GM18951 (cell line): Measurements from ENCODE around the gene ASCC1.

Experiments
- POLR2A ChIP-seq: IDR thresholded peaks from 4 replicates; pipeline ENCODE4 v1.6.1; 2011; ENCODE audit warnings: mild to moderate bottlenecking; ENCODE audit not compliant: insufficient read length, insufficient read depth; ENCODE audit errors: extremely low read depth
- in situ Hi-C: fragments of 300-500 bp; cut with MboI; formaldehyde crosslinking; loops from one replicate; pipeline ENCODE4 v1.12.0; 2022; ENCODE audit warnings: low sequenced_read_pairs, mixed read lengths, inconsistent platforms; ENCODE audit not compliant: unreplicated experiment

Gene ASCC1

DNA sequence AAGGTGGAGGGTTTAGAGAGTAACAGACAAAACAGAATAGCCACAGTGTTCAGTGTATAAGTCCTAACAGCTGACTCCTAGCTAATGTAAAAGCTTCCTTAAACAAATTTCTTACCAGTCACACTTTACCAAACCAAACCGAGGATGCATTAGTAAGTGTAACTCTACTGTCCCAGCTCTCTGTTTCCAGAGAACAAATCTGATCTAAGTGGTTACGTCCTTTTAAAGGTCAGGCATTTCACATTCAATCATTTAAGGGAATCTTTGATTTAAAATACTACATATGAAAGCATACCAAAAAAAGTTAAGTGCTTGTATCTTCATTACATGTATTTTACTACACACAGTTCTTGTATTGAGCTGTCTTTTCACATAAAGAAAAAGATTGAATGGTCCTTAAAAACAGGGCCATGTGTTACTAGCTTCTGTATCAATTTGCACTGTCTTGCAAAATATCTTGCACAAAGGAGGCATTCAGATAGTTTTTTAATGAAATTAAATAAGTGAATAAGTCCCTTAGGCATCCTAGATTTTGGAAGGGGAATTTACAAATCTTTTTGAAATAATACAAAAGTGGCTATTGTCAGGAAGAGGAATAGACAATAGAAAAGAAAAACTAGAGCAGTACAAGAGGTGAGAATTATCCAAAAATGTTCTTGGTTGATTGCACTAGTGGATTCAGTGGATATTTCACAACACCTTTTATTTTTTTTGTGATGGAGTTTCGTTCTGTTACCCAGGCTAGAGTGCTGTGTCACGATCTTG is 69.3 kb downstream of the ASCC1 start:
- in situ Hi-C loops: no loop called here
- no peak for TF ChIP-seq POLR2A

- TF ChIP-seq POLR2A: no peak
- in situ Hi-C loops: no loop called here
These were observed 70.0 kb downstream of the ASCC1 start for GRCh38 chr10:72146071-72146470.

DNA sequence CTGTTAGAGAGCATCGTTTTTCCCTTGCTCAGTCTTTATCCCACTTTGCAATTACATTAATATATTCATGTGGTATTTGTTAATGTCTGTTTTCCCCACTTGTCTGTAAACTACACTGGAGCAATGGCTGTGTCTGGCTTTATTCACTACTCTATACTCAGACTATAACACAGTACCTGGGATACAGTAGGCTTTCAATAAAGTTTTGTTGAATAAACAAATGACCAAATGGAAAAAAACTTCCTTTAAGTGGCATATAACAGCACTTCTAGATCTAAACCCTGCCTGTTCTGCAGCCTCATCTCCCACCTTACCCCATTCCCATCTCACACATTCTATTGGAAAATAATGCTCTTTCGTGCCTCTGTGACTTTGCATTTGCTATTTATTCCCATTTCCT is 70.4 kb downstream of the ASCC1 start:
- in situ Hi-C loops: no loop called here
- TF ChIP-seq POLR2A: no peak

- in situ Hi-C loops: no loop called here
- TF ChIP-seq POLR2A: no peak
These were observed 75.2 kb downstream of the ASCC1 start for GRCh38 chr10:72140850-72141249.

GRCh38 chr10:72140174-72140573 is 75.9 kb downstream of the ASCC1 start:
- in situ Hi-C loops: no loop called here
- no peak for TF ChIP-seq POLR2A

GRCh38 chr10:72137583-72137982 is 78.5 kb downstream of the ASCC1 start:
- TF ChIP-seq POLR2A: no peak
- in situ Hi-C loops: loop anchor here (10.0 kb wide), 1 partner anchor 197 kb away; no protein-coding TSS in a partner anchor

DNA sequence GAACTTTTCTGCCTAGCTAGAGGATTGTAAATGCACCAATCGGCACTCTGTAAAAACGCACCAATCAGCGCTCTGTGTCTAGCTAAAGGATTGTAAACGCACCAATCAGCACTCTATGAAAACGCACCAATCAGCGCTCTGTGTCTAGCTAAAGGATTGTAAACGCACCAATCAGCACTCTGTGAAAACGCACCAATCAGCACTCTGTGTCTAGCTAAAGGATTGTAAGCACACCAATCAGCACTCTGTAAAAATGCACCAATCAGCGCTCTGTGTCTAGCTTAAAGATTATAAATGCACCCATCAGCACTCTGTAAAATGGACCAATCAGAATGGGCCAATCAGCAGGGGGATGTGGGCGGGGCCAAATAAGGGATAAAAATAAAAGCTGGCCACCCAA is 79.9 kb downstream of the ASCC1 start:
- in situ Hi-C loops: loop anchor here (10.0 kb wide), 1 partner anchor 199 kb away; no protein-coding TSS in a partner anchor

- in situ Hi-C loops: loop anchor here (10.0 kb wide), 1 partner anchor 200 kb away; no protein-coding TSS in a partner anchor
- TF ChIP-seq POLR2A: no peak
These were observed 81.0 kb downstream of the ASCC1 start for GRCh38 chr10:72134785-72135767.

DNA sequence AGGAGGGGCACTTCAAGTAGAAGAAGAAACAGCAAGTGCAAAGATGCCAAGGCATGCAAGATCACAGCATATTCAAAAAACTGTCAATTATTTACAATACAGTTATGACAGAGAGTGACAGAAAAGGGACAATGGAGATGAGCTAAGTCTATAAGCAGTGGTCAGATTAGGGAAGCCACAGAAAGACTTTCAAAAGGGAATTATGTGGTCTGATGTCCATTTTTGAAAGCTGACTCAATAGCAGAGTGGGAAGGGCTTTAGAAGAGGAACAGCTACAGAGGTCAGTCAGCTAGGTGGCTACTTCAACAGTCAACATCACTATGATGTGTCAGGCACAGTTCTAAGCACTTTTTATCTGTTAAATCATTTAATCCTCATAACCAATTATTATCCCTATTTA is 82.6 kb downstream of the ASCC1 start:
- in situ Hi-C loops: loop anchor here (10.0 kb wide), 1 partner anchor 201 kb away; no protein-coding TSS in a partner anchor
- no peak for TF ChIP-seq POLR2A

- no peak for TF ChIP-seq POLR2A
- in situ Hi-C loops: loop anchor here (10.0 kb wide), 1 partner anchor 202 kb away; no protein-coding TSS in a partner anchor
These were observed 83.2 kb downstream of the ASCC1 start for GRCh38 chr10:72132854-72133253.

DNA sequence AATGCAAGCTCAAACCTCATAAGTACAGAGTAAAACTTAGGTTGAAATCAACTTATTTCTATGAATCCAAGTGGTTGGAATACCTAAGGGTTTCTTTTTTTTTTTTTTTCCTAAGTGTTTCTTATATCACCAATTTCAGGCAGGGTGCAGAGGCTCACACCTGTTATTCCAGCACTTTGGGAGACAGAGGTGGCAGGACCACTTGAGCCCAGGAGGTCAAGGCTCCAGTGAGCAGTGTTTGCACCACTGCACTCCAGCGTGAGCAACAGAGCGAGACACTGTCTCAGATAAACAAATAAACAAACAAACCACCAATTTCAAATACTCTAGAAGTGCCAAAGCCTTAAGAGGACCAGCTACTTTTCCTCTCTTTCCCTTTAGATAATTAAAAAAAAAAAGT is 88.5 kb downstream of the ASCC1 start:
- TF ChIP-seq POLR2A: no peak
- in situ Hi-C loops: no loop called here

- in situ Hi-C loops: no loop called here
- no peak for TF ChIP-seq POLR2A
These were observed 89.2 kb downstream of the ASCC1 start for GRCh38 chr10:72126872-72127232.

DNA sequence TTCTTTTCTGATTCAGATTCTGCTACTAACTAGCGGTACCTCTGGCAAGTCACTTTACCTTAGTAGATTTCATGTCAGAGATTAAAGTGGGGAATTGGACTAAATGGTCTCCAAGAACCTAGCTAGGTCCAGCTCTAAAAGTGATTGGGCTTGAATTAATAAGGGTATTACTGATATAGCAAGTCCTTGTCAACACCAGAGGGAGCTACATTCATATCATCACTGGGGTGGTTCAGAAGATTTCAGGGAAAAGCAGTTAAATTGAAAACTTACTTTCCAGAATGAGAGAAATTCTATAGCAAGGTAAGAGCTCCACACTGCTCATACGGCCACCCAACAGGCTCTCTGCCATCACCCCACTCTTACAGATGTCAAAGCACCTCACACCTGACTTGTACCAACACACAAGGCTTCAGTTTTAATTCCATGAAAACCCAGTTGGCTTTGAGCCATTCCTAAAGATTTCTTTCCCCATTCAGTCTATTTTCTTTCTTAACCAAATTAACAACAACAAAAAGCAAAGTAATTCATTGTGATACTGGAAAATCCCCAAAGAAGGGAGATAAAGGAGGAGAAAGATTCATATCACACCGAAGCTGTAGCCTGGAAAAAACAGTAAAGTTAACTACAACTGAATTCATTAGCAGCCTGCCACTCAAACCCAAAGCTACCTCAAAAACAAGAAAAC is 89.7 kb downstream of the ASCC1 start:
- in situ Hi-C loops: no loop called here
- no peak for TF ChIP-seq POLR2A

GRCh38 chr10:72124989-72125388 is 91.1 kb downstream of the ASCC1 start:
- in situ Hi-C loops: no loop called here
- no peak for TF ChIP-seq POLR2A
